Measurements from ENCODE around the gene LRTM2. TPM values are rescaled to one million over a fixed set of nuclear protein-coding genes. Genes with fewer than 3 reads are reported as not detected.
A peak's percentile ranks its signal among the peaks of the same experiment; 100 is the strongest.

LRTM2 gene
- total and polyA plus RNA-seq, 8 donors, result not detected

DNA sequence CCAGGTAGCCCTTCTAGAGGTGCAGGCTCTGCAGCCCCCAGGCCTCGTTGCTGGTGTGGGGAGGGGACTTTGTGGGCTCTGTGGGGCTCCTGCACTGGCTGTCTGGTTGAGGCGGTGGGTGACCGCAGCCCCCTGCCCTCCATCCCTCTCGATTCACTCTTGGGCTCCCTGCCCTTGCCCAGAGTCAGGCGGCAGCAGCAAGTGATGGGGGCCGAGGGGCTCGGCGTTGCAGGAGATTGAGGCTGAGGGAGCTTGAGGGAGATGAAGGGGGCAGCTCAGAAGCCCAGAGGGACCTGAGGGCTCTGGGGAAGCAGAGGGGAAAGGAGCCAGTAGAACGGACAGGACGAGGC, 9.5 kb upstream of the LRTM2 start:
- DNase-seq, result peak in 1 of 4 donors; percentile 64
- peak overlapping the region in 1 of 2 donors; percentile 94 for H3K27ac ChIP-seq

DNA sequence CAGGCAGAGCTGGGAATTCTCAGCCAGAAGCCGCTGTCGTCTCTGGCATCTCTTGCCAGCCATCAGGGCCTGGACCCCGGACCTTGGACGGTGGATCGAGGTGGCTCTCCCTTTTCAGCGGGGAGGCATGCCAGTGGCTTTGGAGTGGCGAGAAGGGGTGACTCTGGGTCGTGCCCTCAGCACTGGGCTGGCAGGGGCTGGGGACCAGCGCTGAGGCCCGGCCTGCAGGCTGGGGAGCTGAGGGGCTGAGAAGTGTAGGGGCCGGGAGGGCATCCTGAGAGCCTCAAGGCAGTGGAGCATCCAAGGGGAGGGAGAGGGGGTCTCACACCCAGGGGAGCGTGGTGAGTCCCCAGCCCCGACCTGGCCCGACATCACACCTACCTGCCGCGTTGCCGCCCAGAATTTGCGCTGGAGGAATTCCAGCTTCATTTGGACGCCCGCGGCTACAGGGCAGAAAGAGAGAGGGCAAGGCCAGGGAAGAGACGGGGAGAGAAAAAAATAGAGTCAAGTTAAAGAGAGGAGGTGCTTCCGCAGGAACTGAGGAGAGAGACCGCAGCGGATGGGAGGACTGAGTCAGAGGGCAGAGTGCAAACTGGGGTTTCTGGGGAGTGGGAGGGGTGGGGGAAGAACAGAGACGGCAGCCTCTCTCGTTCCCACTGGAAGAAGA, 9.0 kb upstream of the LRTM2 start:
- intact Hi-C loops (cut with DNase I), result no loop called here
- Histone ChIP-seq H3K27ac (peak overlapping the region in 1 of 2 donors; percentile 94), H3K4me3 (peak overlapping the region in 1 of 2 donors; percentile 16), H3K36me3 (no peaks in the 10 kb centered on the region), H3K9me3 (no peaks in the 10 kb centered on the region), H3K4me1 (peaks cover 0 to 49% of the 10 kb centered on the region in 2 donors), H3K27me3 (peaks cover 0 to 25% of the 10 kb centered on the region in 2 donors)
- DNase-seq (peak in 2 of 4 donors; percentile 61 to 73), ATAC-seq (peak; percentile 30)
- TF ChIP-seq, protein P1, sequence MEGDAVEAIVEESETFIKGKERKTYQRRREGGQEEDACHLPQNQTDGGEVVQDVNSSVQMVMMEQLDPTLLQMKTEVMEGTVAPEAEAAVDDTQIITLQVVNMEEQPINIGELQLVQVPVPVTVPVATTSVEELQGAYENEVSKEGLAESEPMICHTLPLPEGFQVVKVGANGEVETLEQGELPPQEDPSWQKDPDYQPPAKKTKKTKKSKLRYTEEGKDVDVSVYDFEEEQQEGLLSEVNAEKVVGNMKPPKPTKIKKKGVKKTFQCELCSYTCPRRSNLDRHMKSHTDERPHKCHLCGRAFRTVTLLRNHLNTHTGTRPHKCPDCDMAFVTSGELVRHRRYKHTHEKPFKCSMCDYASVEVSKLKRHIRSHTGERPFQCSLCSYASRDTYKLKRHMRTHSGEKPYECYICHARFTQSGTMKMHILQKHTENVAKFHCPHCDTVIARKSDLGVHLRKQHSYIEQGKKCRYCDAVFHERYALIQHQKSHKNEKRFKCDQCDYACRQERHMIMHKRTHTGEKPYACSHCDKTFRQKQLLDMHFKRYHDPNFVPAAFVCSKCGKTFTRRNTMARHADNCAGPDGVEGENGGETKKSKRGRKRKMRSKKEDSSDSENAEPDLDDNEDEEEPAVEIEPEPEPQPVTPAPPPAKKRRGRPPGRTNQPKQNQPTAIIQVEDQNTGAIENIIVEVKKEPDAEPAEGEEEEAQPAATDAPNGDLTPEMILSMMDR (IDR thresholded peaks at IDR 0.05), result no peak

More for the DNA sequence above, 9.5 kb upstream of the LRTM2 start:
- peaks cover 0 to 49% of the 10 kb centered on the region in 2 donors for H3K4me1 ChIP-seq
- TF ChIP-seq, protein P1 (IDR thresholded peaks at IDR 0.05), result no peak
- H3K4me3 ChIP-seq, result no peak overlapping the region
- no peak for ATAC-seq
- no peaks in the 10 kb centered on the region for H3K9me3 ChIP-seq
- no peaks in the 10 kb centered on the region for H3K36me3 ChIP-seq
- intact Hi-C loops (cut with DNase I), result no loop called here
- peaks cover 0 to 19% of the 10 kb centered on the region in 2 donors for H3K27me3 ChIP-seq

DNA sequence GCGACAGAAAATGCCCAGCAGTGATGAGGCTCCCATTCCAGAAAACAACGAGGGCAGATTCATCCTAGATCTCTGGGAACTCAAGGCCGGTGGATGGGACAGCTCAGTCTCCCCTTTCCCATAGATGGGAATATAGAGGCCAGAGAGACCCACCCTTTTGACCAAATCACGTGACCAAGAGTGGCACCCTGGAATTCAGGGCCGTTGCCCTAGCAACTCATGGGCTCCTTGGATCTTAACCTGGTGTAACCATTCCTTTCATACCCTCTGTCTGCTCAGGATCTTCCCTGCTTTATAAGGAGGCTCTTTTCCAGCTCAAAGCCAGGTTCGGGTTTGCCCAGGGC, 8.4 kb upstream of the LRTM2 start:
- H3K27ac ChIP-seq, result peak overlapping the region; percentile 62 to 94
- peaks cover 0 to 49% of the 10 kb centered on the region in 2 donors for H3K4me1 ChIP-seq
- H3K9me3 ChIP-seq, result no peaks in the 10 kb centered on the region
- no peak for DNase-seq
- TF ChIP-seq, protein P1 (IDR thresholded peaks at IDR 0.05), result no peak
- H3K4me3 ChIP-seq, result no peak overlapping the region
- H3K36me3 ChIP-seq, result no peaks in the 10 kb centered on the region
- peaks cover 0 to 28% of the 10 kb centered on the region in 2 donors for H3K27me3 ChIP-seq
- intact Hi-C loops (cut with DNase I), result no loop called here
- no peak for ATAC-seq

DNA sequence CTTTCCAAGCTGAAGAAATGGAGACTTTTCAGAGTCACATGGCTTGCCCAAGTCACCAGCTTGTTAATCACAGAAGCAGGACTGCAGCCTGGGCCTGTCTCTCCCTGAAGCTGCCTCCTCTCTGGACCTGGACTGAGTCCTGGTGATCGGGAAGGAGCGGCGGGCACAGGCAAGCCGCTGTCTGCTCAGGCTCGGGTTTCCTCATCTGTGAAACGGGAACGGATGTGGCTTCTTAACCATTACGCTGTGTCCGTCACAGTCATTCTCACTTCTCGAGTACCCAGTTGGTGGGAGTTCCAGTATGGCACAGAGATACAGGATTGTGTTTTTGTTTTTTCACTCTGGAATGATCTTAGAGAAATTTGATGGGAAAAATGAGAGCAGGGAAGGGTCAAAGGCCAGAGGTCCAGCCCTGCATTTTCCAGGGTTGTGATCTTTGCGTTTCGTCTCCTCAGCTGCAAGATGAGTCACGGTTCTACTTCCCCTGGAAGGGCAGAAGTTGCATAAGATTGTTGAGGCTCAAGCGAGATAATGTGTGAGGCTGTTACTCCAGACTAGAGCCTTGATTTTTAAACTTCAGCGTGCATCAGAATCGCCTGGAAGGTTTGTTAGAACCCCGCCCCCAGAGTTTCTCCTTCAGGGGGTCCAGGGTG, 7.6 kb upstream of the LRTM2 start:
- TF ChIP-seq, protein P1 (IDR thresholded peaks at IDR 0.05), result no peak
- peaks cover 0 to 49% of the 10 kb centered on the region in 2 donors for H3K4me1 ChIP-seq
- no peaks in the 10 kb centered on the region for H3K9me3 ChIP-seq
- ATAC-seq, result peak; percentile 67
- H3K4me3 ChIP-seq, result no peak overlapping the region
- no peaks in the 10 kb centered on the region for H3K36me3 ChIP-seq
- DNase-seq, result peak in 2 of 4 donors; percentile 77 to 85
- peaks cover 0 to 33% of the 10 kb centered on the region in 2 donors for H3K27me3 ChIP-seq
- intact Hi-C loops (cut with DNase I), result no loop called here
- H3K27ac ChIP-seq, result peak overlapping the region; percentile 62 to 94

DNA sequence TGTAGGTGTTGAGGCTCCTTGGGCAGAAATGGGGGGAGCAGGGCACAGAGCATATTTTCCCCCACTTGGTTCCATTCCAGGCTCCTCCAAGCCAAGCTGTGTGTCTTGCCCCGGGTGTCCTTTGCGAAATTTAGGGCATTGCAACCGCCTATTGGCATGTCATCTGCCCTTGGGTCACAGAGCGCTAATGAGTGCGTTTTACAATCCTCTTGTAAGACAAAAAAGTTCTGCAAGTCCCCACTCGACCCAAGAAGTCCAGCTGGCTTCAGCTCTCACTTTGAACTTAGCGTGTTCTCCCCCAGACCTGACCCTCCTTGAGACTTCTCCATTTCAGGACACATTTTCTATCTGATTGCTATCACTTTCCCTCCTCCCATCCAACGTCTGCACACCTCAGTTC, 6.1 kb upstream of the LRTM2 start:
- no peak for DNase-seq
- no peak for ATAC-seq
- Histone ChIP-seq H3K27me3 (peaks cover 0 to 37% of the 10 kb centered on the region in 2 donors), H3K4me3 (no peak overlapping the region), H3K27ac (no peak overlapping the region), H3K36me3 (no peaks in the 10 kb centered on the region), H3K4me1 (peaks cover 0 to 48% of the 10 kb centered on the region in 2 donors), H3K9me3 (no peaks in the 10 kb centered on the region)
- TF ChIP-seq, protein P1 (IDR thresholded peaks at IDR 0.05), result no peak
- intact Hi-C loops (cut with DNase I), result no loop called here

Measured in left lung (tissue), 10 donors.